Activated T-cell treated with anti-CD3 and anti-CD28 coated beads, Interleukin-2, amount 50 U/mL, for 4 hours (primary cell): ENCODE data around the gene MAMDC2. TPM values are rescaled to one million over a fixed set of nuclear protein-coding genes. Genes with fewer than 3 reads are reported as not detected.
A peak's percentile ranks its signal among the peaks of the same experiment; 100 is the strongest.
"Not testable (repeated sequence)": the region's sequence is repeated elsewhere in the genome, so short reads cannot be mapped to it uniquely, and the experiment has no call there.

Source experiments
- ATAC-seq, 2 donors: fragments of 200-7000 bp; cut with Tn5 transposase; one replicate each; pipeline ENCODE4 v1.10.0; 2021
- DNase-seq: peaks from one replicate; pipeline ENCODE4 v3.0.0-alpha.2; 2020
- H3K27me3 Mint-ChIP-seq: one replicate; pipeline ENCODE4 v1.8.0; 2021; ENCODE audit warnings: low read depth, mixed read lengths
- H3K36me3 Mint-ChIP-seq: one replicate; pipeline ENCODE4 v1.8.0; 2022; ENCODE audit warnings: mixed read lengths; ENCODE audit not compliant: insufficient read depth
- H3K4me1 Mint-ChIP-seq: one replicate; pipeline ENCODE4 v1.8.0; 2021; ENCODE audit warnings: low read depth, mixed read lengths
- H3K4me3 Mint-ChIP-seq: one replicate; pipeline ENCODE4 v1.8.0; 2021; ENCODE audit warnings: mild to moderate bottlenecking, moderate library complexity, mixed read lengths
- H3K9me3 Mint-ChIP-seq: one replicate; pipeline ENCODE4 v1.8.0; 2021; ENCODE audit warnings: mixed read lengths
- total RNA-seq, 3 donors: library from RNA; stranded (reverse); gene quantifications; one replicate each; pipeline ENCODE4 v1.2.1, GENCODE V29; 2021

Gene MAMDC2
- total RNA-seq, 3 donors from 2014 or later: not detected

GRCh38 chr9:70222354-70222753 is 178.7 kb downstream of the MAMDC2 start:
- no peak overlapping the region for H3K4me3 Mint-ChIP-seq
- ATAC-seq: no peak
- peaks cover 3% of the 10 kb centered on the region for H3K36me3 Mint-ChIP-seq
- no peaks in the 10 kb centered on the region for H3K27me3 Mint-ChIP-seq
- no peaks in the 10 kb centered on the region for H3K9me3 Mint-ChIP-seq
- no peaks in the 10 kb centered on the region for H3K4me1 Mint-ChIP-seq
- DNase-seq: no peak

- Mint-ChIP-seq H3K27me3 (peaks cover 2% of the 10 kb centered on the region), H3K4me3 (no peak overlapping the region), H3K9me3 (no peaks in the 10 kb centered on the region), H3K4me1 (no peaks in the 10 kb centered on the region), H3K36me3 (no peaks in the 10 kb centered on the region)
- DNase-seq: no peak
- ATAC-seq: no peak
These were observed 184.5 kb downstream of the MAMDC2 start for GRCh38 chr9:70228118-70228517.

- no peaks in the 10 kb centered on the region for H3K4me1 Mint-ChIP-seq
- no peak overlapping the region for H3K4me3 Mint-ChIP-seq
- no peaks in the 10 kb centered on the region for H3K36me3 Mint-ChIP-seq
- no peaks in the 10 kb centered on the region for H3K9me3 Mint-ChIP-seq
- no peak for ATAC-seq
- DNase-seq: no peak
- peaks cover 2% of the 10 kb centered on the region for H3K27me3 Mint-ChIP-seq
These were observed 185.0 kb downstream of the MAMDC2 start for GRCh38 chr9:70228611-70229010.

- Mint-ChIP-seq H3K9me3 (no peaks in the 10 kb centered on the region), H3K36me3 (no peaks in the 10 kb centered on the region), H3K4me3 (no peak overlapping the region), H3K4me1 (no peaks in the 10 kb centered on the region), H3K27me3 (peaks cover 2% of the 10 kb centered on the region)
- DNase-seq: no peak
- no peak for ATAC-seq
These were observed 185.4 kb downstream of the MAMDC2 start for GRCh38 chr9:70229026-70229425.

- Mint-ChIP-seq H3K4me3 (no peak overlapping the region), H3K27me3 (peaks cover 2% of the 10 kb centered on the region), H3K36me3 (no peaks in the 10 kb centered on the region), H3K4me1 (no peaks in the 10 kb centered on the region), H3K9me3 (no peaks in the 10 kb centered on the region)
- ATAC-seq (no peak), DNase-seq (no peak)
These were observed 185.9 kb downstream of the MAMDC2 start for GRCh38 chr9:70229579-70229978.

- no peak for DNase-seq
- Mint-ChIP-seq H3K36me3 (no peaks in the 10 kb centered on the region), H3K4me3 (no peak overlapping the region), H3K4me1 (no peaks in the 10 kb centered on the region), H3K27me3 (peaks cover 6% of the 10 kb centered on the region), H3K9me3 (no peaks in the 10 kb centered on the region)
- ATAC-seq: no peak
These were observed 188.8 kb downstream of the MAMDC2 start for GRCh38 chr9:70232476-70232875.

- H3K4me1 Mint-ChIP-seq, H3K9me3 Mint-ChIP-seq, ATAC-seq, H3K36me3 Mint-ChIP-seq, H3K27me3 Mint-ChIP-seq, DNase-seq, H3K4me3 Mint-ChIP-seq: not testable (repeated sequence)
These were observed 190.6 kb downstream of the MAMDC2 start for GRCh38 chr9:70234208-70234607.

- DNase-seq, H3K4me1 Mint-ChIP-seq, ATAC-seq, H3K4me3 Mint-ChIP-seq, H3K27me3 Mint-ChIP-seq, H3K36me3 Mint-ChIP-seq, H3K9me3 Mint-ChIP-seq: not testable (repeated sequence)
These were observed 202.3 kb downstream of the MAMDC2 start for GRCh38 chr9:70245952-70246351.

- no peak for ATAC-seq
- Mint-ChIP-seq H3K4me3 (no peak overlapping the region), H3K9me3 (no peaks in the 10 kb centered on the region), H3K36me3 (no peaks in the 10 kb centered on the region), H3K4me1 (no peaks in the 10 kb centered on the region), H3K27me3 (no peaks in the 10 kb centered on the region)
- DNase-seq: no peak
These were observed 206.6 kb downstream of the MAMDC2 start for GRCh38 chr9:70250221-70250620.

GRCh38 chr9:70255486-70255885 is 211.8 kb downstream of the MAMDC2 start:
- no peak overlapping the region for H3K4me3 Mint-ChIP-seq
- peaks cover 6% of the 10 kb centered on the region for H3K36me3 Mint-ChIP-seq
- ATAC-seq: no peak
- no peaks in the 10 kb centered on the region for H3K27me3 Mint-ChIP-seq
- H3K4me1 Mint-ChIP-seq: peaks cover 27% of the 10 kb centered on the region
- no peak for DNase-seq
- no peaks in the 10 kb centered on the region for H3K9me3 Mint-ChIP-seq

- DNase-seq (no peak), ATAC-seq (no peak)
- Mint-ChIP-seq H3K4me1 (peaks cover 33% of the 10 kb centered on the region), H3K9me3 (no peaks in the 10 kb centered on the region), H3K4me3 (no peak overlapping the region), H3K27me3 (no peaks in the 10 kb centered on the region), H3K36me3 (peaks cover 9% of the 10 kb centered on the region)
These were observed 212.5 kb downstream of the MAMDC2 start for GRCh38 chr9:70256123-70256551.

- H3K4me1 Mint-ChIP-seq: peaks cover 47% of the 10 kb centered on the region
- no peaks in the 10 kb centered on the region for H3K9me3 Mint-ChIP-seq
- H3K4me3 Mint-ChIP-seq: peak overlapping the region; percentile 92
- no peak for ATAC-seq
- no peaks in the 10 kb centered on the region for H3K27me3 Mint-ChIP-seq
- no peak for DNase-seq
- peaks cover 22% of the 10 kb centered on the region for H3K36me3 Mint-ChIP-seq
These were observed 213.9 kb downstream of the MAMDC2 start for GRCh38 chr9:70257502-70257901.

GRCh38 chr9:70257991-70258691 is 214.5 kb downstream of the MAMDC2 start:
- DNase-seq (no peak), ATAC-seq (peak; percentile 47 to 59)
- Mint-ChIP-seq H3K27me3 (no peaks in the 10 kb centered on the region), H3K4me3 (peak overlapping the region; percentile 92), H3K36me3 (peaks cover 24% of the 10 kb centered on the region), H3K4me1 (peaks cover 54% of the 10 kb centered on the region), H3K9me3 (no peaks in the 10 kb centered on the region)

GRCh38 chr9:70258692-70259511 is 215.3 kb downstream of the MAMDC2 start, which contains the start of gene SMC5:
Gene SMC5 (plus strand): TSS chr9:70258978. CDS start chr9:70259079, 101 bp downstream.
- H3K36me3 Mint-ChIP-seq: peaks cover 24% of the 10 kb centered on the region
- peak within 1 kb of the TSS; percentile 92 for H3K4me3 Mint-ChIP-seq
- no peaks in the 10 kb centered on the region for H3K27me3 Mint-ChIP-seq
- DNase-seq (peak; percentile 85), ATAC-seq (peak; percentile 90 to 91)
- H3K9me3 Mint-ChIP-seq: no peaks in the 10 kb centered on the region
- H3K4me1 Mint-ChIP-seq: peaks cover 57% of the 10 kb centered on the region

GRCh38 chr9:70259512-70259802 is 215.8 kb downstream of the MAMDC2 start:
- Mint-ChIP-seq H3K27me3 (no peaks in the 10 kb centered on the region), H3K9me3 (no peaks in the 10 kb centered on the region), H3K4me3 (peak overlapping the region; percentile 92), H3K36me3 (peaks cover 26% of the 10 kb centered on the region), H3K4me1 (peaks cover 59% of the 10 kb centered on the region)
- DNase-seq: no peak
- ATAC-seq: no peak
